ENCODE results near the gene MVD. TPM values are rescaled to one million over a fixed set of nuclear protein-coding genes. Genes with fewer than 3 reads are reported as not detected.

MVD gene
- total RNA-seq, 1 donor from 2014 or later = 40.0 TPM

DNA sequence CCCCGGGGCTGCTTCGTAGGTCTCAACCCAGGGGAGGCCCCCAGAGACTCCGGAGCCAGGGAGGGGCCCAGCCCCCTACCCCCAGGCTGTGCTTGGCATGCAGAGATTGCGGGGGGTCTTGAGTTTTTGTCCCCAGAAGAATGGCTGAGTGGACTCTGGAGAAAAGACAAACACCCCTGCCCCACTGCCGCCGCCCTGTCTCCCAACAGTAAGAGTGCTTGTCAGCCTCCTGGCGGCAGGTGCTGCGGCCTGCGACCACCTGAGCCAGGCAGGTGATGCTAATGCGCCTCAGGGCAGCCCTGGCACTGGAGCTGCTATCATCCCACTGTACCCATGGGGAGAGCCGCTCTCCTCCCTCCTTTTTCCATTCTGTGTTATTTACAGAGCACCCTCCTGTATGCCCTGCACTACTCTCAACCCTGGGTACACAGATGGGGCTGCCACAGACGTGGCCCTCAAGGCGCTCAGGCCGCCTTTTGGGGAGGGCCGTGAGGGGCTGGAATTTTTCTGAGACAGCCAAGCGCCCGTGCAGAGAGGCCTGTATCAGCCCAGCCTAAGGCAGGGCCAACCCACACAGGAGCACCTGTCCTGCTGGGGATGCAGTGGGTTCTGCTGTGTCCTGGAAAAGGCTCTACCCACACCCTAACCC lies 27.1 kb downstream of the MVD start:
- Mint-ChIP-seq H3K4me1 (ENCODE audit: low read depth) (peaks cover 4% of the 10 kb centered on the region), H3K4me3 (ENCODE audit: unreplicated experiment) (no peak overlapping the region)
- TF ChIP-seq CTCF (IDR thresholded peaks at IDR 0.05) = no peak

GRCh38 chr16:88634994-88635670 lies 27.8 kb downstream of the MVD start:
- no peaks in the 10 kb centered on the region for H3K9me3 Mint-ChIP-seq (ENCODE audit: low read depth)
- DNase-seq (ENCODE audit: low spot score) = no peak
- H3K27me3 Mint-ChIP-seq (ENCODE audit: low read depth) = peaks cover 6% of the 10 kb centered on the region
- H3K27ac Mint-ChIP-seq (ENCODE audit: unreplicated experiment) = no peak overlapping the region
- peak overlapping the region; percentile 33 for H3K4me3 Mint-ChIP-seq (ENCODE audit: unreplicated experiment)
- no peak for TF ChIP-seq CTCF (IDR thresholded peaks at IDR 0.05)
- H3K36me3 Mint-ChIP-seq (ENCODE audit: low read depth) = peaks cover 6% of the 10 kb centered on the region
- H3K4me1 Mint-ChIP-seq (ENCODE audit: low read depth) = peaks cover 4% of the 10 kb centered on the region

More for the DNA sequence above, 27.1 kb downstream of the MVD start:
- peaks cover 6% of the 10 kb centered on the region for H3K36me3 Mint-ChIP-seq (ENCODE audit: low read depth)
- no peak for DNase-seq (ENCODE audit: low spot score)
- no peaks in the 10 kb centered on the region for H3K9me3 Mint-ChIP-seq (ENCODE audit: low read depth)
- H3K27me3 Mint-ChIP-seq (ENCODE audit: low read depth) = peaks cover 7% of the 10 kb centered on the region
- H3K27ac Mint-ChIP-seq (ENCODE audit: unreplicated experiment) = no peak overlapping the region

DNA sequence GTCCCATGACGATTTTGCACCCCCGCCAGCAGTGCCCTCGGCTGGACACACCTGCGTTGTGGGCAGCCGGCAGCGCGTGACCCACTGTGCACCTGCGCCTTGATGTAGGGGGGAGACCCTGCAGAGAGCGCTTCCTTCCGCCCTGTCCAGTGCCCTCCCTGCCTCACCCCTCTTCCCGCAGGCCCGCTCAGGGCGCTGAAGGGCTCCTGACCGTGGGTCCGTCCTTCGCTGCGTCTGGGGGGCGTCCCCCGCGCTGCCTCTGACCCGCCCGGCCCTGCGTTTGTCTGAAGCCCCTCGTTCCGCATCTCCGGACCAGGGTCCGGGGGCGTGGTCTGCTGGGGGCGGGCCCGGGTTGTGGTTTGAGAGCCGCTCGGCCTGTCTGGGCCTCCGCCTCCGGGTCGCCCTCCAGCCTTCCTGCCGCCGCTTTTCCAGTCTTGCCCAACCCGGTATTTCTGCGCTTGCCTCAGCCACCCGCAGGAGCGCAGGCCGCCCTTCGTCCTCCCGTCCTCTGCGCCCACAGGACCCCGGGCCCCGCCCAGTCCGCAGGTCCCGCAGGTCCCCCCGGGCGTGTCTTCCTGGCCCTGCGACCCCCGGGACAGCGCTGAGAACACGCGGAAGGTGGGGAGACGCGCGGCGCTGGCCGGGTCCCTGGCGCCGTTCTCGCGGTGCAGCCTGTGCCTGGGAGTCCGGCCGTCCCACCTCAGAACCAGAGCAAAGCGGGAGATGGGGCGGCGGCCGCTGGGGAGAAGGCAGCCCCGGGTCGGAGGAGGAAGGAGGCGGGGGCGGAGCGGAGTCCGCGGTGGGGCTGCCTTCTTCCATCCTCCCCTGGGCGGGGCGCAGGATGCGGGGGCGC lies 28.5 kb downstream of the MVD start:
- H3K27ac Mint-ChIP-seq (ENCODE audit: unreplicated experiment) = no peak overlapping the region
- H3K4me3 Mint-ChIP-seq (ENCODE audit: unreplicated experiment) = peak overlapping the region; percentile 56
- peaks cover 4% of the 10 kb centered on the region for H3K4me1 Mint-ChIP-seq (ENCODE audit: low read depth)
- TF ChIP-seq CTCF (IDR thresholded peaks at IDR 0.05) = no peak
- no peak for DNase-seq (ENCODE audit: low spot score)
- no peaks in the 10 kb centered on the region for H3K9me3 Mint-ChIP-seq (ENCODE audit: low read depth)
- peaks cover 4% of the 10 kb centered on the region for H3K27me3 Mint-ChIP-seq (ENCODE audit: low read depth)
- H3K36me3 Mint-ChIP-seq (ENCODE audit: low read depth) = peaks cover 6% of the 10 kb centered on the region

DNA sequence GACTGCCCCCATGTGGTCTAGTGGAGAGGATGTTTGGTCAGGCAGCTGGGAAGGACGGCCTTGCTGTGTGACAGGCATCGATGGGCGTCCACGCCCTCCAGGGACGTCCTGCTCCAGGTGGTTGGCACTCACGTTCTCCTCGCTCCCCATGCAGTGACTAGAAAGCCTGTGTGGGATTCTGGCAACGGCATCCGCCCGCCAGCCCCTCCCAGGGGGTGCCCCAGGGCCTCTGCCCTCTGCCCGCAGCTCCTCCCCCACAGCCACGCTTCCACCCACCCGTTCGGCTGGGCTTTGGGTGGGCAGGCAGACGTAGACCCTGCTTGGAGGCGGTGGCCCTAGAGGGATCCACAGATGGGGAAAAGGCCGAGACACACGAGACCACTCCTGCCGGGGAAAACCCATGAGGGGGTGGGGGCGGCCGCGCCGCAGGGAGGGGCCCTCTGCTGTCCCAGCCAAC lies 29.2 kb downstream of the MVD start:
- H3K9me3 Mint-ChIP-seq (ENCODE audit: low read depth) = no peaks in the 10 kb centered on the region

More for the DNA sequence above, 29.2 kb downstream of the MVD start:
- no peak overlapping the region for H3K27ac Mint-ChIP-seq (ENCODE audit: unreplicated experiment)
- peaks cover 4% of the 10 kb centered on the region for H3K4me1 Mint-ChIP-seq (ENCODE audit: low read depth)
- peak; percentile 9 for TF ChIP-seq CTCF (IDR thresholded peaks at IDR 0.05)
- DNase-seq (ENCODE audit: low spot score) = no peak
- H3K27me3 Mint-ChIP-seq (ENCODE audit: low read depth) = peaks cover 4% of the 10 kb centered on the region
- H3K4me3 Mint-ChIP-seq (ENCODE audit: unreplicated experiment) = no peak overlapping the region
- peaks cover 6% of the 10 kb centered on the region for H3K36me3 Mint-ChIP-seq (ENCODE audit: low read depth)

Measured in chondrocyte (in vitro differentiated cells).